HEK293 (cell line): ENCODE measurements around the gene RGS21.

Experiments
- MZF1 ChIP-seq: fragments of 450-650 bp; formaldehyde crosslinking; IDR thresholded peaks from 2 replicates; pipeline ENCODE4 v1.5.1; 2017; ENCODE audit warnings: missing biosample characterization, missing genetic modification characterization, borderline replicate concordance
- SCRT1 ChIP-seq: fragments of 450-650 bp; formaldehyde crosslinking; IDR thresholded peaks from 2 replicates; pipeline ENCODE4 v1.5.1; 2016; ENCODE audit warnings: missing biosample characterization, missing genetic modification characterization, borderline replicate concordance
- TCF7L2 ChIP-seq: IDR thresholded peaks from 2 replicates; pipeline ENCODE4 v1.6.1; 2011; ENCODE audit warnings: low read depth, mild to moderate bottlenecking, inconsistent platforms, low read length, moderate library complexity, borderline replicate concordance
- ZNF138 ChIP-seq: fragments of 450-650 bp; formaldehyde crosslinking; IDR thresholded peaks from 2 replicates; pipeline ENCODE4 v1.5.1; 2016; ENCODE audit warnings: missing biosample characterization, missing genetic modification characterization, borderline replicate concordance
- ZSCAN30 ChIP-seq: fragments of 450-650 bp; IDR thresholded peaks from 2 replicates; pipeline ENCODE4 v1.5.1; 2018; ENCODE audit warnings: missing biosample characterization, mild to moderate bottlenecking, missing genetic modification characterization, moderate library complexity
- ZXDB ChIP-seq: fragments of 450-650 bp; formaldehyde crosslinking; IDR thresholded peaks from 2 replicates; pipeline ENCODE4 v1.5.1; 2016; ENCODE audit warnings: missing biosample characterization, missing genetic modification characterization
- TF ChIP-seq, protein P1 (sequence below): fragments of 450-650 bp; formaldehyde crosslinking; IDR thresholded peaks from 2 replicates; pipeline ENCODE4 v1.5.1; 2016; ENCODE audit warnings: missing biosample characterization, missing genetic modification characterization

- no peak for TF ChIP-seq ZXDB (tag by site-specific recombination)
- TF ChIP-seq, protein P1, sequence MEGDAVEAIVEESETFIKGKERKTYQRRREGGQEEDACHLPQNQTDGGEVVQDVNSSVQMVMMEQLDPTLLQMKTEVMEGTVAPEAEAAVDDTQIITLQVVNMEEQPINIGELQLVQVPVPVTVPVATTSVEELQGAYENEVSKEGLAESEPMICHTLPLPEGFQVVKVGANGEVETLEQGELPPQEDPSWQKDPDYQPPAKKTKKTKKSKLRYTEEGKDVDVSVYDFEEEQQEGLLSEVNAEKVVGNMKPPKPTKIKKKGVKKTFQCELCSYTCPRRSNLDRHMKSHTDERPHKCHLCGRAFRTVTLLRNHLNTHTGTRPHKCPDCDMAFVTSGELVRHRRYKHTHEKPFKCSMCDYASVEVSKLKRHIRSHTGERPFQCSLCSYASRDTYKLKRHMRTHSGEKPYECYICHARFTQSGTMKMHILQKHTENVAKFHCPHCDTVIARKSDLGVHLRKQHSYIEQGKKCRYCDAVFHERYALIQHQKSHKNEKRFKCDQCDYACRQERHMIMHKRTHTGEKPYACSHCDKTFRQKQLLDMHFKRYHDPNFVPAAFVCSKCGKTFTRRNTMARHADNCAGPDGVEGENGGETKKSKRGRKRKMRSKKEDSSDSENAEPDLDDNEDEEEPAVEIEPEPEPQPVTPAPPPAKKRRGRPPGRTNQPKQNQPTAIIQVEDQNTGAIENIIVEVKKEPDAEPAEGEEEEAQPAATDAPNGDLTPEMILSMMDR (tag by site-specific recombination) = no peak
- no peak for TF ChIP-seq TCF7L2
- TF ChIP-seq ZNF138 (tag by site-specific recombination) = no peak
- TF ChIP-seq MZF1 (tag by site-specific recombination) = no peak
- TF ChIP-seq ZSCAN30 (tag by site-specific recombination) = no peak
- TF ChIP-seq SCRT1 (tag by site-specific recombination) = no peak
Measured at GRCh38 chr1:192311281-192311680, 5.5 kb upstream of the RGS21 start.
